GM19452 (cell line): ENCODE measurements around the gene SNX13.

Experiments used
- ATAC-seq: cut with Tn5 transposase; IDR thresholded peaks from one replicate; pipeline ENCODE4 v1.9.1; 2021; ENCODE audit not compliant: unreplicated experiment

Gene SNX13

DNA sequence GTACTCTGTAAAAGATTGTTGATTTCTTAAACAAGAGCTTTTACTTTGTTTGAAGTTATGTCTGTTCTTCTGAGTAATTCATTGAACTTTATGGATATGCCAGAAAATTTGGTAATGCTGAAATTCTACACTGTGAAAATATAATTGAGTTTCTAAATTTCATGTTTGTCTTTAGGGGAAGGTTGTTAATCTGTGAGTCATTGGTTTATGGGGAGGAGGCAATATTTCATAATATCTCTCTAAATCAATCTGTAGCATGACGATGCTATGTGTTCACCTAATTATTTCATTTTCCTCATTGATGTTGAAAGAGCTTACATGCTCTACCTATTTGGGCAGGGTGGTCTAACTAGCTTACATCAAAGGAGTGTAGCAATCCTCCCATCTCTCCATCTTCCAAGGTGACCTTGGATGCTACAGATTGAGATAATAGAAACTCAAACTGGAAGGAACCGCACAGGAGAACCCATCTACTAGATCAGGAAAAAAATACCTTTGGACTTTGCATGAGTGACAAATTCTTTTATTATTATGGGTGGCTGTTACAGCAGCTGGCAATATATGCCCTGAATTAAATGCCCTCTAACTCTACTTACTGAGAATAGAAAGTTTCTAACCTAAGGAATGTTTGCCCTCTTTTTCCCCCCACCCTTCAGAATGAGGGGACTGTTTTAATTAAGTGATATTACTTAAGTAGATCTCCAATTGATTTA lies 8.4 kb upstream of the SNX13 start:
- no peak for ATAC-seq

DNA sequence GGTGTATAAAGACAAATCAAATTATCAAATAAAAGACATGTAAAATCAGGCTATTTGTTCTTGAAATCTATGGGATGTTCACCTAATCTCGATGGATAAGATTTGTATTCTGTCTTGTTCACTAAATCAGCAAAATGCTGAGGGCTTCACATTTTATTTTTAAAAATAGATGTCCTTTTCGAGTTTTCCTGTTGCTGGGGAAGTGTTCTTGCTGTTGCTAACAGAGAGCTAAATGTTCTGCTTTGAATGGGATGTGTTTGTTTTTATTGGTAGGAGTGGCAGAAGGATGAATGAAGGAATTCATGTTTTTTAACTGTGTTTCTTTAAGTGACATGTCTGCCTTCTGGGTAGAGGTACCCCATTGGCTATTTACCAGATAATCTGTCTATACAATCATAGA lies 7.3 kb upstream of the SNX13 start:
- no peak for ATAC-seq

GRCh38 chr7:17946591-17946990 lies 6.3 kb upstream of the SNX13 start:
- no peak for ATAC-seq

DNA sequence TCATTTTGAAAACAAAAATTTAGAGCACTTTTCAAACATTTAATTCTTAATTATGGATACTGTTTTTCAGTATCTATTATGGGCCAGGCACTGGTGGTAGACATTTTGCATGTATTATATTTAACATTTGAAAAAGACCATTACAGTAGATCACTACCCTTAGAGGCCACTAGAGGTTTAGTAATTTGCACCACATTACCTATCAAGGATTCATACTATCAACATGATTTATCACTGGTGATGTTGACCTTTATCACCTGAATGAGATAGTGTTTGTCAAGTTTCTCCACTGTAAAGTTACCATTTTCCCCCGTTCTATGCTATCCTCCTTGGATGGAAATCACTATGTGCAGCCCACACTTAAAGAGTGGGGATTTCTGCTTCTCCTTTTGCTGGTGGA lies 4.4 kb upstream of the SNX13 start:
- ATAC-seq: no peak

GRCh38 chr7:17943006-17943405 lies 2.7 kb upstream of the SNX13 start:
- no peak for ATAC-seq

DNA sequence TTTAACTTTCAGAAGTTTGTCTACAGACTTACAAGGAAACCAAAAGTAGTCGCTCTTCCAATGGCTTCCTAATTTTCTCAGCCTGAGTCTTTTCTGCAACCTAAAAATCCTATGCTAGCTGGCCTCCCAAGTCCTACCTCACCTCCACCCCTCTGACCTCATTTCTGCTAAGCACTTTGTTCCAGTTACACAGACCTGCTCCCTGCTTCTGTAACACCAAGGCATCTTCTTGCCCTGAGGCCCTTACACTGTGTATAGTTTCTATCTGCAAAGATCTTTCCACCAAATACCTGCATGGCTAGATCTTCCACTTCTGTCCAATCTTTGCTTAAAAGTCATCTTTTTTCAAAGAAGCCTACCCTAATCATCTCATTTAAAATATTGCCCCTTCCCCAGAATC lies 1.9 kb upstream of the SNX13 start:
- ATAC-seq: no peak

DNA sequence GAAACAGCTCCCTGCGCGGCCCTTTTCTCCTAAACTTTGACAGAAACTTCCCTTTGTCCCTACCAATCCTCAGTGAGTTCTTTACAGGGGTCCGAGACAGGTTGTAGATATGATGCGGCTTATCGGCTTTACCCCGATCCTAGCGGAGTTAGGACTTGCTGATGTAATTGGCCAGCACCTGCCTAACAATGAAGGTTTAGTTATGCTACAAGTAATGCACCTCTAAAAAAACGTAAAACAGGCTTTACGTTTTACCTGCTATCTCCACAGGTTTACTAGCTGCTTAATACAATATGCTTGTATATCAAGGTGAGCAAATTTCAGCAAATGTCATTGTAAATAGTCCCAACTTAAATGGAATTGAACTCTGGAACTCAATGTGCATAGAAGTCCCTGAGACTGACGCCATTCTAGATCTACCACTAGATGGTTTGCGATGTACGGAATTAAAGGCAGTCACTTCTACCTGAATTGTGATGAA lies 697 bp upstream of the SNX13 start:
- ATAC-seq: no peak

GRCh38 chr7:17939606-17940301 lies 540 bp downstream of the SNX13 start:
- peak; percentile 38 for ATAC-seq

DNA sequence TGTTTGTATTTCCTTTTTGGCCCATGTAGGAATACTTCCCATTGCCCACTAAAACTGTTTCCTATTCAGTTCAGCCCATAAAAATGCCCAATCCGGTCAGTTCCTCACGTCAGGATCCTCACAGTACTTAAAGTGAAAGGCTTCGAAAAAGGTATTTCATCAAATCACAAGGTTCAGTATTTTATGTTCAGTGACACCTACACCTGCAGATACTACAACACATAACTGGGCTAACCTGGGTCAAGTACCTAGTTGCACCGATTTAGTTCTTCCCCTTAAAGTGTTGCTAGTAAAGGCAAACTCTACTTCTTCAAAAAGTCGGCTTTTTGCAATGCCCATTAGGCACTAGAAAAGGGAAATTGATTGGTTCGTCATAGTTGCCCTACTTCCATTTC lies 1.1 kb downstream of the SNX13 start:
- no peak for ATAC-seq

DNA sequence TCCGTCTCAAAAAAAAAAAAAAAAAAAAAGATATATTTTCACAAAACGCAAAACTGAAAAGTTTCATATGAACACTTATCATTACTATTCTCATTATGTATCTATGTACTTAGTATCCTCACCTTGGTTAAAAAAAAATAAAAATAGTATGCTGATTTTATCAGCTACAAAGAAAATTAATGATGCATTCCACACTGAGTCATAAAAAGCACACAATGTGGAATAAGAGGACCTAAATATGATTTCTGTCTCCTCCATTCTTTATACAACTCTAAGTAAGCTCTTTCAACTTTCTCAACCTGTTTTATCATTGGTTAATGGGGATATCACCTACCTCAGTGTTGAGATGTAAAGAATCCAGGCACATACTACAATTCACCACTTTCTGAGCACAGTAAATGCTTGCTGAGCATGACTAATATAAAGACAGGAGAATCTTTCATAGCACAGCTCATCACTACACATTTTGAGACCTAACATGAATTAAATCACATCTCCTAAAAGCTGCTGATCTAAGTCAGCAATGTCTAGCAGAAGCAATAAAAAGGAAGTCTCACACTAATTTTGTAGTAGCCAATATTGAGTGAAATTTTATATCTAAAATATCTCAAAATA lies 2.7 kb downstream of the SNX13 start:
- ATAC-seq: no peak

GRCh38 chr7:17936321-17936720 lies 4.0 kb downstream of the SNX13 start:
- ATAC-seq: no peak

GRCh38 chr7:17934612-17935240 lies 5.6 kb downstream of the SNX13 start:
- ATAC-seq: no peak

- no peak for ATAC-seq
Measured at GRCh38 chr7:17934094-17934493, 6.2 kb downstream of the SNX13 start.

DNA sequence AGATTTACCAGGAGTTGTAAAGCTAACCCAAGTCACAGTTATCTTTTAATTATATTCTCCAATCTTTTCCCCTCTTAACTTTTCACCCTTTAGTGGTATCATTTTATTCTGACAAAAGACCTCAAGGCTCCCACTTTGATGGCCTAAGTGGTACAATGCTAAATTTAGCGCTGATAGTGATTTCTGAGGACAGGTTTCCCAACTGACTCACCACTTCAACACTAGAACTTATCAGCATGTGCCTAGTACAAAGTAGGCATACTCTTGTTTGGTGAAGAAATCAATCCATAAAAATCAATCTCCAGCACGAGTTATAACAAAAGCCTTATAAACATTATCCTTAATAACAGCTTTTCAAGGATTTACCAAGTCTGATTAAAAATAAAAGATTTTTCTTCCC lies 7.5 kb downstream of the SNX13 start:
- ATAC-seq: no peak

GRCh38 chr7:17931069-17931468 lies 9.2 kb downstream of the SNX13 start:
- ATAC-seq: no peak

DNA sequence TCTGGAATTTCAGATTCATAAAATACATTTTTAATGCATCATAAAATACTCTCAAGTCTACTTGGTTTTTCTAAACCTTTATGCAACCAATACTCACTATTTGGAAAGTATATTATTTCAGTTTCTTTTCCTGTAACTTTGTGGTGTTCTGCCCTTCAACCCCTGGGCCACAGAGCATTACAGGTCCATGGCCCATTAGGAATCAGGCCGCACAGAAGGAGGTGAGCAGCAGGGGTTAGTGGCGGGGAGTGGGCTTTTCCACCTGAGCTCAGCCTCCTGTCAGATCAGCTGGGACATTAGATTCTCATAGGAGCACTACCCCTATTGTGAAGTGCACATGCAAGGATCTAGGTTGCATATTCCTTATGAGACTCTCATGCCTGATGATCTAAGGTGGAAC lies 9.7 kb downstream of the SNX13 start:
- no peak for ATAC-seq

DNA sequence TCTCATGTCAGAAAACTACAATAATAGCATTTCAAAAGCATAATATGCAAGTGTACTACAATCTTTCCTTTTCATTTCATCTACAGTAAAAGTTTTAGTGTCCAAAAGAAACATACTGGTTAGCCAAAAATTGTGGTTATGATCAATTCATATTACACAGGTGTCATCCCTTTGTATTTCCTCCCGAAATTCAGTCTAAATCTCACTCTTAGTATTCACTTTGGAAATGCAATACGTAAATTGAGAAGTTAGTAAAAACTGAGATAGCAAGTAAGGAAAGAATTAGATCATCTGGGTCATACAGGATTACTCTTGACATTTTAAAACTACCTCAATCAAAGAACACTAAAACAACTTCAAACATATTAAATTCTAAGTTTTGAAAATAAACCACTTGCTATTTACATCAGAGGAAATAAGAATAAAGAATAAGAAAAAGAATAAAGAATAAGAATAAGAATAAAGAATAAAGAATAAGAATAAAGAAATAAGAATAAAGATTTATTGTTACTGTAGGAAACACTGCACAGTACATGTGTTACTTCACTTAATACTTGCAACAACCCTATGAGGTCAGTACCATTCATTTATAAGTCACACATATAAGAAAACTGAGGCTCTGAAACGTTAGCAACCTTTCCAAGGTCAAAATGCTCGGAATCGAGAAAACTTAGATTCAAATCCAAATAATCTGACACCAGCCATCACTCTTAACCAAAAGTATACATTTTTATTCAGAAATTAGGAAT lies 10.5 kb downstream of the SNX13 start:
- no peak for ATAC-seq

GRCh38 chr7:17928055-17928454 lies 12.2 kb downstream of the SNX13 start:
- no peak for ATAC-seq

- ATAC-seq: no peak
Measured at GRCh38 chr7:17921857-17922416, 18.4 kb downstream of the SNX13 start.

DNA sequence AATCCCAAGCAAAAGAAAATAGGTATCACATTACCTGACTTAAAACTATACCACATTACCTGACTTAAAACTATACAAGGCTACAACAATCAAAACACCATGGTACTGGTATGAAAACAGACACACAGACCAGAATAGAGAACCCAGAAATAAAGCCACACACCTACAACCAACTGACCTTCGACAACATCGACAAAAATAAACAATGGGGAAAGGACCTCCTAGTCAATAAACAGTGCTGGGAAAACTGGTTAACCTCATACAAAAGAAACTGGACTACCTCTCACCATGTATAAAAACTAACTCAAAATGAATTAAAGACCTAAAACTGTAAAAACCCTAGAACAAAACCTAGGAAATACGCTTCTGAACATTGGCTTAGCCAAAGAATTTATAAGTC lies 22.5 kb downstream of the SNX13 start:
- no peak for ATAC-seq

DNA sequence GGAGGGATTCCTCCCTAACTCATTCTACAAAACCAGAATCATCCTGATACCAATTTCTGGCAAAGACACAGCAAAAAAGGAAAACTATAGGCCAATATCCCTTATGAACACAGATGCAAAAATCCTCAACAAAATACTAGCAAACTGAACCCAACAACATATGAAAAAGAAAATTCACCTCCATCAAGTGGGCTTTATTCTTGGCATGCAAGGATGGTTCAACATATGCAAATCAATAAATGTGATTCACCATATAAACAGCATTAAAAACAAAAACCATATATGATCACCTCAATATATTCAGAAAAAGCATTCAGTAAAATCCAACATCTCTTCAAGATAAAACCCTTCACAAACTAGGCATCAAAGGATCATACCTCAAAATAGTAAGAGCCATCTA lies 23.5 kb downstream of the SNX13 start:
- no peak for ATAC-seq
